BE2C (cell line): ENCODE measurements around the gene SOX10.

Experiments used
- DNase-seq: peaks from one replicate; pipeline ENCODE4 v3.0.0-alpha.2; 2020
- H3K27me3 ChIP-seq: fragments of 250-450 bp; sonication (Bioruptor Pico); 2 replicates; pipeline ENCODE4 v1.5.1; 2020; ENCODE audit warnings: mild to moderate bottlenecking
- H3K36me3 ChIP-seq: fragments of 250-450 bp; sonication (Bioruptor Pico); 2 replicates; pipeline ENCODE4 v1.5.1; 2020; ENCODE audit warnings: mild to moderate bottlenecking
- H3K4me1 ChIP-seq: fragments of 250-450 bp; sonication (Bioruptor Pico); 2 replicates; pipeline ENCODE4 v1.5.1; 2020
- H3K4me3 ChIP-seq: 2 replicates; pipeline ENCODE4 v1.5.1; 2011; ENCODE audit warnings: low read depth, low read length
- H3K9me3 ChIP-seq: fragments of 250-450 bp; sonication (Bioruptor Pico); 2 replicates; pipeline ENCODE4 v1.5.1; 2020
- CTCF ChIP-seq: IDR thresholded peaks from 2 replicates; pipeline ENCODE4 v1.5.1; 2012; ENCODE audit warnings: mild to moderate bottlenecking, low read depth, low read length

SOX10 gene

GRCh38 chr22:37996515-37997246, 12.3 kb upstream of the SOX10 start:
- no peaks in the 10 kb centered on the region for H3K27me3 ChIP-seq
- no peaks in the 10 kb centered on the region for H3K9me3 ChIP-seq
- H3K4me3 ChIP-seq: no peak overlapping the region
- no peak for TF ChIP-seq CTCF
- no peak for DNase-seq
- H3K4me1 ChIP-seq: peaks cover 24% of the 10 kb centered on the region
- H3K36me3 ChIP-seq: no peaks in the 10 kb centered on the region

GRCh38 chr22:37996079-37996478, 11.7 kb upstream of the SOX10 start:
- no peaks in the 10 kb centered on the region for H3K36me3 ChIP-seq
- no peaks in the 10 kb centered on the region for H3K9me3 ChIP-seq
- no peak overlapping the region for H3K4me3 ChIP-seq
- H3K27me3 ChIP-seq: no peaks in the 10 kb centered on the region
- TF ChIP-seq CTCF: no peak
- DNase-seq: peak; percentile 76
- H3K4me1 ChIP-seq: peaks cover 24% of the 10 kb centered on the region

- Histone ChIP-seq H3K36me3 (no peaks in the 10 kb centered on the region), H3K9me3 (no peaks in the 10 kb centered on the region), H3K27me3 (no peaks in the 10 kb centered on the region), H3K4me1 (peaks cover 24% of the 10 kb centered on the region), H3K4me3 (no peak overlapping the region)
- no peak for TF ChIP-seq CTCF
- no peak for DNase-seq
Observed at GRCh38 chr22:37995460-37995859, 11.1 kb upstream of the SOX10 start.

GRCh38 chr22:37994982-37995381, 10.6 kb upstream of the SOX10 start:
- TF ChIP-seq CTCF: no peak
- Histone ChIP-seq H3K4me3 (no peak overlapping the region), H3K9me3 (no peaks in the 10 kb centered on the region), H3K27me3 (no peaks in the 10 kb centered on the region), H3K4me1 (peaks cover 21% of the 10 kb centered on the region), H3K36me3 (no peaks in the 10 kb centered on the region)
- no peak for DNase-seq

GRCh38 chr22:37994049-37994448, 9.7 kb upstream of the SOX10 start:
- H3K9me3 ChIP-seq: no peaks in the 10 kb centered on the region
- H3K4me3 ChIP-seq: no peak overlapping the region
- peaks cover 12% of the 10 kb centered on the region for H3K4me1 ChIP-seq
- no peak for TF ChIP-seq CTCF
- DNase-seq: no peak
- no peaks in the 10 kb centered on the region for H3K27me3 ChIP-seq
- H3K36me3 ChIP-seq: no peaks in the 10 kb centered on the region

- H3K4me3 ChIP-seq: no peak overlapping the region
- peaks cover 7% of the 10 kb centered on the region for H3K4me1 ChIP-seq
- no peak for DNase-seq
- no peaks in the 10 kb centered on the region for H3K27me3 ChIP-seq
- H3K9me3 ChIP-seq: no peaks in the 10 kb centered on the region
- no peaks in the 10 kb centered on the region for H3K36me3 ChIP-seq
- no peak for TF ChIP-seq CTCF
Observed at GRCh38 chr22:37991731-37992442, 7.5 kb upstream of the SOX10 start.
